Endothelial cell of umbilical vein (primary cell): ENCODE results near the gene ASAP2. TPM values are rescaled to one million over a fixed set of nuclear protein-coding genes. Genes with fewer than 3 reads are reported as not detected.

Source experiments
- BruUV-seq: library from RNA; stranded (reverse); fragments of 400-500 nt; replicated peaks from 2 replicates; lab custom pipeline; 2021; lab: Mats Ljungman, UMichigan
- CTCF ChIA-PET: fragments of 300-600, 350-600 bp; sonication (Branson Sonifier 250); formaldehyde crosslinking; loops from one replicate; lab custom pipeline; 2021; ENCODE audit warnings: antibody characterized with exemption, inconsistent platforms; lab: Charles Lee
- POLR2A ChIA-PET: fragments of 300-600, 350-600 bp; sonication (Branson Sonifier 250); formaldehyde crosslinking; loops from one replicate; lab custom pipeline; 2021; ENCODE audit warnings: antibody characterized with exemption, inconsistent platforms; lab: Charles Lee
- DNase-seq: peaks from one replicate; pipeline ENCODE4 v3.0.0-alpha.2; 2011; ENCODE audit warnings: low read depth, low spot score
- FAIRE-seq: peaks from 2 replicates; lab custom pipeline; 2011; peaks lifted over from hg19 to GRCh38; lab: Jason Lieb, UNC
- H2AFZ ChIP-seq: 2 replicates; pipeline ENCODE4 v1.6.0; 2012; ENCODE audit warnings: low read depth, low read length, control low read depth, inconsistent platforms
- H3K27ac ChIP-seq: 2 replicates; pipeline ENCODE4 v1.5.1; 2011; ENCODE audit warnings: low read depth, mild to moderate bottlenecking, control low read depth, low read length, moderate library complexity; ENCODE audit not compliant: insufficient read depth
- H3K27me3 ChIP-seq, 2 experiments: 2 replicates each; pipeline versions ENCODE4 v1.6.0 to v1.6.1; 2011; ENCODE audit warnings: low read length in 2 of 2, mixed read lengths in 1 of 2; ENCODE audit not compliant: control insufficient read depth in 2 of 2, insufficient read depth in 2 of 2
- H3K36me3 ChIP-seq, 2 experiments: 2 replicates in 1 of 2; 3 replicates in 1 of 2; pipeline ENCODE4 v1.5.1; 2011; ENCODE audit warnings: low read length in 2 of 2, mild to moderate bottlenecking in 1 of 2, moderate library complexity in 1 of 2; ENCODE audit not compliant: control insufficient read depth in 2 of 2, insufficient read depth in 2 of 2; ENCODE audit errors: extremely low read depth in 1 of 2
- H3K4me1 ChIP-seq: 3 replicates; pipeline ENCODE4 v1.5.1; 2011; ENCODE audit warnings: mild to moderate bottlenecking, low read length; ENCODE audit not compliant: control insufficient read depth, insufficient read depth; ENCODE audit errors: extremely low read depth
- H3K4me2 ChIP-seq: 2 replicates; pipeline ENCODE4 v1.6.1; 2011; ENCODE audit warnings: low read length, control low read depth, mixed read lengths; ENCODE audit not compliant: insufficient read depth
- H3K4me3 ChIP-seq, 3 experiments: fragments of 200-600 bp in 1 of 3; sonication (generic), shearing (Covaris generic) in 1 of 3; replicated peaks in 1 of 3; 2 replicates each; pipeline ENCODE4 v1.5.1; 2011 to 2016; ENCODE audit warnings: control low read depth in 3 of 3, low read length in 3 of 3, mild to moderate bottlenecking in 2 of 3, inconsistent platforms in 1 of 3, low read depth in 1 of 3, moderate library complexity in 1 of 3; ENCODE audit not compliant: insufficient read depth in 1 of 3
- H3K79me2 ChIP-seq: 2 replicates; pipeline ENCODE4 v1.6.0; 2012; ENCODE audit warnings: low read length, inconsistent platforms; ENCODE audit not compliant: control insufficient read depth, insufficient read depth
- H3K9ac ChIP-seq: replicated peaks from 2 replicates; pipeline ENCODE3; 2011; ENCODE audit warnings: low read length, control low read depth; ENCODE audit not compliant: insufficient read depth; ENCODE audit errors: extremely low read depth
- H3K9me1 ChIP-seq: replicated peaks from 3 replicates; pipeline ENCODE4 v1.6.0; 2011; ENCODE audit warnings: mild to moderate bottlenecking, low read length; ENCODE audit not compliant: control insufficient read depth, insufficient read depth; ENCODE audit errors: extremely low read depth
- H3K9me3 ChIP-seq: replicated peaks from 2 replicates; pipeline ENCODE4 v1.5.1; 2012; ENCODE audit warnings: low read length, inconsistent platforms; ENCODE audit not compliant: control insufficient read depth, insufficient read depth
- H4K20me1 ChIP-seq: replicated peaks from 2 replicates; pipeline ENCODE3; 2011; ENCODE audit warnings: mild to moderate bottlenecking, low read length; ENCODE audit not compliant: control insufficient read depth, insufficient read depth; ENCODE audit errors: extremely low read depth
- EZH2 ChIP-seq: IDR thresholded peaks from 2 replicates; pipeline ENCODE4 v1.6.1; 2012; ENCODE audit warnings: borderline replicate concordance, low read depth, mild to moderate bottlenecking, moderate library complexity, low read length, inconsistent platforms; ENCODE audit not compliant: severe bottlenecking
- FOS ChIP-seq: IDR thresholded peaks from 2 replicates; pipeline ENCODE4 v1.6.1; 2011; ENCODE audit warnings: mild to moderate bottlenecking, low read length, moderate library complexity, borderline replicate concordance; ENCODE audit not compliant: insufficient read depth
- GATA2 ChIP-seq: IDR thresholded peaks from 2 replicates; pipeline ENCODE4 v1.7.0; 2011; ENCODE audit warnings: low read depth, mild to moderate bottlenecking, moderate library complexity, mixed read lengths, low read length; ENCODE audit not compliant: insufficient read length, insufficient read depth
- JUN ChIP-seq: IDR thresholded peaks from 2 replicates; pipeline ENCODE4 v1.6.1; 2011; ENCODE audit warnings: borderline replicate concordance, low read depth; ENCODE audit not compliant: insufficient read length, insufficient read depth
- MYC ChIP-seq: IDR thresholded peaks from one replicate; pipeline ENCODE4 v1.6.1; 2011; ENCODE audit warnings: mild to moderate bottlenecking, low read depth, low read length
- POLR2A ChIP-seq: IDR thresholded peaks from 2 replicates; pipeline ENCODE4 v1.6.1; 2012; ENCODE audit warnings: low read depth, mild to moderate bottlenecking, control low read depth, low read length
- POLR2AphosphoS5 ChIP-seq: IDR thresholded peaks from 2 replicates; pipeline ENCODE4 v1.6.1; 2012; ENCODE audit warnings: low read depth, mild to moderate bottlenecking, control low read depth, low read length, moderate library complexity; ENCODE audit not compliant: insufficient read depth
- dilution Hi-C: fragments of 300-500 bp; cut with MboI; formaldehyde crosslinking; loops from one replicate; pipeline ENCODE4 v1.15.0; 2019; ENCODE audit warnings: low sequenced_read_pairs; ENCODE audit not compliant: extremely low pct_ligation_motif_present
- intact Hi-C: fragments of 100-400 bp; cut with micrococcal nuclease; formaldehyde crosslinking; loops from one replicate; pipeline ENCODE4 v1.10.0; 2022
- polyA plus RNA-seq, 4 experiments: library from polyadenylated mRNA; depleted of rRNA in 3 of 4; stranded (reverse) in 3 of 4; unstranded in 1 of 4; fragments of >200 nt; gene quantifications; 2 replicates each; pipeline versions ENCODE4 v1.2.1 to v1.2.3, GENCODE V29; 2011 to 2012; ENCODE audit warnings: missing spikeins in 1 of 4
- total RNA-seq: library from RNA; stranded (reverse); gene quantifications from 2 replicates; pipeline ENCODE4 v1.2.3, GENCODE V29; 2021
- TF ChIP-seq, protein P1 (sequence below), 2 donors: IDR thresholded peaks; 1 replicate in 1 of 2; 2 replicates in 1 of 2; pipeline ENCODE4 v1.5.1; 2011; ENCODE audit warnings: low read length in 2 of 2, mild to moderate bottlenecking in 2 of 2, moderate library complexity in 2 of 2, control low read depth in 1 of 2, inconsistent platforms in 1 of 2, low read depth in 1 of 2; ENCODE audit not compliant: insufficient read depth in 1 of 2; ENCODE audit errors: extremely low read depth in 1 of 2
- TF ChIP-seq, protein P2 (sequence below): IDR thresholded peaks from 2 replicates; pipeline ENCODE4 v1.6.1; 2011; ENCODE audit not compliant: insufficient read depth, insufficient read length

The ASAP2 gene
- total and polyA plus RNA-seq, 2 donors (not counting 3 experiments of a cell fraction or from before 2014, with no cell fraction given): 31.1 to 79.2 TPM

DNA sequence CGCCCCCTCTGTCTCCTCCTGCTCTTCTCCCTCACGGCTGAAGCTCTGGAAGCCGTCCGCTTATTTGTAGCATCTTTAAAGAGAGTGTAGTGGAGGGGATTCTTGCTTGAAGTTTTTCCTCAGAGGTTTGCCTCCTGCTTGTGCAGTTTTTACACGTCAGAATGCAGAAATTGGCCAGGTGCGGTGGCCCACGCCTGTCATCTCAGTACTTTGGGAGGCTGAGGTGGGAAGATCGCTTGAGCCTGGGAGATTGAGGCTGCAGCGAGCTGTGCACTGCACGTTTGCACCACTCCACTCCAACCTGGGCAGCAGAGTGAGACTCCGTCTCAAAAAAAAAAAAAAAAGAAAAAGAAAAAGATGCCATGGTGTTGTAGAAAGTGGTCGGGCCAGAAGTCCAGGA lies 147.7 kb downstream of the ASAP2 start:
- no peaks in the 10 kb centered on the region for H4K20me1 ChIP-seq
- no peak overlapping the region for H2AFZ ChIP-seq
- ChIA-PET POLR2A (no interaction called here), CTCF (interaction anchor here (0.9 kb wide), 1 partner anchor 17 kb away, joined by 4 read pairs; no protein-coding TSS in a partner anchor)
- no peaks in the 10 kb centered on the region for H3K9me1 ChIP-seq
- no peak for TF ChIP-seq GATA2
- no peak for TF ChIP-seq POLR2A
- TF ChIP-seq, protein P1, sequence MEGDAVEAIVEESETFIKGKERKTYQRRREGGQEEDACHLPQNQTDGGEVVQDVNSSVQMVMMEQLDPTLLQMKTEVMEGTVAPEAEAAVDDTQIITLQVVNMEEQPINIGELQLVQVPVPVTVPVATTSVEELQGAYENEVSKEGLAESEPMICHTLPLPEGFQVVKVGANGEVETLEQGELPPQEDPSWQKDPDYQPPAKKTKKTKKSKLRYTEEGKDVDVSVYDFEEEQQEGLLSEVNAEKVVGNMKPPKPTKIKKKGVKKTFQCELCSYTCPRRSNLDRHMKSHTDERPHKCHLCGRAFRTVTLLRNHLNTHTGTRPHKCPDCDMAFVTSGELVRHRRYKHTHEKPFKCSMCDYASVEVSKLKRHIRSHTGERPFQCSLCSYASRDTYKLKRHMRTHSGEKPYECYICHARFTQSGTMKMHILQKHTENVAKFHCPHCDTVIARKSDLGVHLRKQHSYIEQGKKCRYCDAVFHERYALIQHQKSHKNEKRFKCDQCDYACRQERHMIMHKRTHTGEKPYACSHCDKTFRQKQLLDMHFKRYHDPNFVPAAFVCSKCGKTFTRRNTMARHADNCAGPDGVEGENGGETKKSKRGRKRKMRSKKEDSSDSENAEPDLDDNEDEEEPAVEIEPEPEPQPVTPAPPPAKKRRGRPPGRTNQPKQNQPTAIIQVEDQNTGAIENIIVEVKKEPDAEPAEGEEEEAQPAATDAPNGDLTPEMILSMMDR (IDR thresholded peaks at IDR 0.05; ENCODE audit: extremely low read depth in 1 of 2, insufficient read depth in 1 of 2, low read depth in 1 of 2, low read length in 2 of 2): no peak
- TF ChIP-seq, protein P2, sequence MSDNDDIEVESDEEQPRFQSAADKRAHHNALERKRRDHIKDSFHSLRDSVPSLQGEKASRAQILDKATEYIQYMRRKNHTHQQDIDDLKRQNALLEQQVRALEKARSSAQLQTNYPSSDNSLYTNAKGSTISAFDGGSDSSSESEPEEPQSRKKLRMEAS: no peak
- TF ChIP-seq FOS: no peak
- TF ChIP-seq JUN: no peak
- no peak for TF ChIP-seq MYC
- no peak for TF ChIP-seq POLR2AphosphoS5
- TF ChIP-seq EZH2: no peak
- H3K79me2 ChIP-seq: no peaks in the 10 kb centered on the region
- DNase-seq (no peak), FAIRE-seq (no peak)
- H3K4me1 ChIP-seq: no peaks in the 10 kb centered on the region
- H3K4me3 ChIP-seq: no peak overlapping the region
- H3K4me2 ChIP-seq: no peak overlapping the region
- H3K27ac ChIP-seq: no peak overlapping the region
- no peaks in the 10 kb centered on the region for H3K27me3 ChIP-seq
- no peak overlapping the region for H3K9ac ChIP-seq
- peaks cover 26 to 53% of the 10 kb centered on the region in 2 experiments for H3K36me3 ChIP-seq
- dilution Hi-C loops (loop anchor here (25.0 kb wide), 1 partner anchor 192 kb away; no protein-coding TSS in a partner anchor), intact Hi-C loops (no loop called here)
- H3K9me3 ChIP-seq: no peaks in the 10 kb centered on the region
- no TSS peak for BruUV-seq
